ENCODE measurements around the gene RBBP6.
A peak's percentile ranks its signal among the peaks of the same experiment; 100 is the strongest.
"Not testable (repeated sequence)": the region's sequence is repeated elsewhere in the genome, so short reads cannot be mapped to it uniquely, and the experiment has no call there.

RBBP6 gene

DNA sequence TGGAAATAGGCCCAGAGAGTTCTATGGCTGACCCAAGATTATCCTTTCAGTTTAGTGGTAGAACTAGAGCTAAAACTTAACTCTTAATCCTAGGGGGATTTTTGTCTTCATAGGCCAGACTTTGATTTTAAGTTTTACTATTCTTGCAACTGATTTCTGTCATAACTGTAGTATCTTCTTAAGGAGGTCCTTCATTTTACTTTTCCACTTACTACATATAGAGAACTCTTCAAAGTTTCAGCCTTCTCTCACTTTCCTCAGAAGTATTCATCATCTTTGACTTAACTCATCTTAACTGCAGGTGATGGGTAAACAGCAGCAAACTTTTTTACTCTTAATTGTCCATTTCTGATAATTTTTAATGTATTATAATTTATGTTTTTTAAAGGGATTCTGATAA, 23.4 kb downstream of the RBBP6 start:
- DNase-seq (ENCODE audit: low spot score): no peak

DNA sequence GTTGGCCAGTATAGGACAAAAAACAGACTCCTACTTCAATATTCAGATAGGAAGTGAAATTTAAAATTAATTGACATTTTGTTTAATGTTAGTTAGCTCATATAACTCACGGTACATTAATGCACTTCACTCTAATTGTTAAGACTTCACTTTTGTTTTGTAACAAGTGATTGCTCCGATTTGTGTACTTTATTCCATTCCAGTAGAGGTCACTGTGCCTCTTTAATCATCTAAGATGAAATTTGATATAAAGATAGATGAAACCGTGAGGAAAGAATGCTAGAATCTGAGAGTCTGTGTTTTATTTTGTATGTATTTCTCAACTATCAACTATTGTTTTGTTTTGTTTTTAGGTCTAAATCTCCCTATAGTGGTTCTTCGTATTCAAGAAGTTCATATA, 29.0 kb downstream of the RBBP6 start:
- peak; percentile 17 for DNase-seq (ENCODE audit: low spot score)

DNA sequence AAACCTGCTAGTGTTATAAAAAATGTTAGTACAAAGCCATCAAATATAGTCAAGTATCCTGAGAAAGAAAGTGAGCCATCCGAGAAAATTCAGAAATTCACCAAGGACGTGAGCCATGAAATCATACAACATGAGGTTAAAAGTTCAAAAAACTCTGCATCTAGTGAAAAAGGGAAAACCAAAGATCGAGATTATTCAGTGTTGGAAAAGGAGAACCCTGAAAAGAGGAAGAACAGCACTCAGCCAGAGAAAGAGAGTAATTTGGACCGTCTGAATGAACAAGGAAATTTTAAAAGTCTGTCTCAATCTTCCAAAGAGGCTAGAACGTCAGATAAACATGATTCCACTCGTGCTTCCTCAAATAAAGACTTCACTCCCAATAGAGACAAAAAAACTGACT, 31.7 kb downstream of the RBBP6 start:
- DNase-seq (ENCODE audit: low spot score): no peak

DNA sequence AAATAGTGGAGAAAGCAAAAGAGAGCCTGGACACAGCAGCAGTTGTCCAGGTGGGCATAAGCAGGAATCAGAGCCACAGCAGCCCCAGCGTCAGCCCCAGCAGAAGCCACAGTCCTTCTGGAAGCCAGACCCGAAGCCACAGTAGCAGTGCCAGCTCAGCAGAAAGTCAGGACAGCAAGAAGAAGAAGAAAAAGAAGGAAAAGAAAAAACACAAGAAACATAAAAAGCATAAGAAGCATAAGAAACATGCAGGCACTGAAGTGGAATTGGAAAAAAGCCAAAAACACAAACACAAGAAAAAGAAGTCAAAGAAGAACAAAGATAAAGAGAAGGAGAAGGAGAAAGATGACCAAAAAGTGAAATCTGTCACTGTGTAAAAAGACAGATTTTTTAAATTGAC, 32.7 kb downstream of the RBBP6 start:
- no peak for DNase-seq (ENCODE audit: low spot score)

DNA sequence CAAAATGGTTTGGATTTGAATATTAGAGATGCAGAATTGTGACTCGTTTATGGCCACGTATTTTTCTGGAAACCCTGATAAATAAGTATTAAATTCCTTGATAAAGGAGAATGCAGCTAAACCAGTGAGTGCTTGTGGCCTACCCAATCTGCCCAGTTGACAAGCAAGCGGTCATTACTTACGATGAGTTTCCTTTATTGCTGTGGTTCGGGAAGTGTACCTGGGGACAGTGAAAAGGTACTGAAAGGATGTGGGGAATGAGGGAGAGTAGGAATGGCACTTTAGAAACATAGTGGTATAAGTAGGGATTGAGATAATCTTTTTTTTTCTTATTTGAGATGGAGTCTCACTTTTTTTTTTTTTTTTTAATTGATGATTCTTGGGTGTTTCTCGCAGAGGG, 33.8 kb downstream of the RBBP6 start:
- no peak for DNase-seq (ENCODE audit: low spot score)

DNA sequence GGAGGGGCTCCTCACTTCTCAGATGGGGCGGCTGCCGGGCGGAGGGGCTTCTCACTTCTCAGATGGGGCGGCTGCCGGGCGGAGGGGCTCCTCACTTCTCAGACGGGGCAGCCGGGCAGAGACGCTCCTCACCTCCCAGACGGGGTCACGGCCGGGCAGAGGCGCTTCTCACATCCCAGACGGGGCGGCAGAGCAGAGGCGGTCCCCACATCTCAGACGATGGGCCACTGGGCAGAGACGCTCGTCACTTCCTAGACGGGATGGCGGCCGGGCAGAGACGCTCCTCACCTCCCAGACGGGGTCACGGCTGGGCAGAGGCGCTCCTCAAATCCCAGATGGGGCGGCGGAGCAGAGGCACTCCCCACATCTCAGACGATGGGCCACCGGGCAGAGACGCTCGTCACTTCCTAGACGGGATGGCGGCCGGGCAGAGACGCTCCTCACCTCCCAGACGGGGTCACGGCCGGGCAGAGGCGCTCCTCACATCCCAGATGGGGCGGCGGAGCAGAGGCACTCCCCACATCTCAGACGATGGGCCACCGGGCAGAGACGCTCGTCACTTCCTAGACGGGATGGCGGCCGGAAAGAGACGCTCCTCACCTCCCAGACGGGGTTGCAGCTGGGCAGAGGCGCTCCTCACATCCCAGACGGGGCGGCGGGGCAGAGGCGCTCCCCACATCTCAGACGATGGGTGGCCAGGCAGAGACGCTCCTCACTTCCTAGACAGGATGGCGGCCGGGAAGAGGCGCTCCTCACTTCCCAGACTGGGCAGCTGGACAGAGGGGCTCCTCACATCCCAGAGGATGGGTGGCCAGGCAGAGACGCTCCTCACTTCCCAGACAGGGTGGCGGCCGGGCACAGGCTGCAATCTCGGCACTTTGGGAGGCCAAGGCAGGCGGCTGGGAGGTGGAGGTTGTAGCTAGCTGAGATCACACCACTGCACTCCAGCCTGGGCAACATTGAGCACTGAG, 35.4 kb downstream of the RBBP6 start:
- not testable (repeated sequence) for DNase-seq (ENCODE audit: low spot score)

DNA sequence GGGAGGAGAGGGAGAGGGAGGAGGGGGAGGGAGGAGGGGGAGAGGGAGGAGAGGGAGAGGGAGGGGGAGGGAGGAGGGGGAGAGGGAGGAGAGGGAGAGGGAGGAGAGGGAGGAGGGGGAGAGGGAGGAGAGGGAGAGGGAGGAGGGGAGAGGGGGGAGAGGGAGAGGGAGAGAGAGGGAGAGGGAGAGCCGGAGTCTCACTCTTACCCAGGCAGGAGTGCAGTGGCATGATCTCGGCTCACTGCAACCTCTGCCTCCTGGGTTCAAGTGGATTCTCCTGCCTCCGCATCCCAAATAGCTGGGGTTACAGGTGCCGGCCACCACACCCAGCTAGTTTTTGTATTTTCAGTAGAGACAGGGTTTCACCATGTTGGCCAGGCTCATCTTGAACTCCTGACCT, 36.4 kb downstream of the RBBP6 start:
- not testable (repeated sequence) for DNase-seq (ENCODE audit: low spot score)

DNA sequence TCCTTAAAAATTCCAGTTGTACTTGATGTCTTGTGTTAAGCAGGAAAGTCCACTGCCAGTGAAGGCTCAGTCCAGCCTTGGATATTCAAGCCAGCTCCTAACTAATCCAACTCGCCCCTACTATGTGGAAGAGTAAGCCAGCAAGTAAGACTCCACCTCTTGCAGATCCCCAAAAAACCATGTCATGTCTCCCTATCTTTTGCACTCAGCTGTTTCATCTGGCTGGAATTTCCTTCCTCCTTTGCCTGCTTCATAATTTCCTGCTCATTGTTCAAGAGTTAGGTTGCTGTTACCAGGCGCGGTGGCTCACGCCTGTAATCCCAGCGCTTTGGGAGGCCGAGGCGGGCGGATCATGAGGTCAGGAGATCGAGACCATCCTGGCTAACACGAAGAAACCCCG, 37.8 kb downstream of the RBBP6 start:
- DNase-seq (ENCODE audit: low spot score): peak; percentile 65

DNA sequence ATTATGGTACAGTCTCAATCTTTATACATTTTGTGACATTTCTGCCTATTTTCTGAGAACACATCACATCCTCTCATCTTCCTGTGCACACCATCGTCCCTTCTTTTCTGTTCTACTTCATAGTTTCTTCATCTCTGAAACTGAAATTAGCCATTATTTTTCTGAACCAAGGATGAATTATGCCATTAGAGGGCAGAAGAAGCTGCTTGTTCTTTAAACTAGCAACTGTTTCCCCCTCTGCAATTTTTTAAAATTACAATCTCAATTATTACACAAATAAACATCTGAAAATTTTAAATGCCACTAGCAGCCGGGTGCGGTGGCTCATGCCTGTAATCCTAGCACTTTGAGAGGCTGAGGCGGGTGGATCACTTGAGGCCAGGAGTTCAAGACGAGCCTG, 41.3 kb downstream of the RBBP6 start:
- peak; percentile 20 for DNase-seq (ENCODE audit: low spot score)

DNA sequence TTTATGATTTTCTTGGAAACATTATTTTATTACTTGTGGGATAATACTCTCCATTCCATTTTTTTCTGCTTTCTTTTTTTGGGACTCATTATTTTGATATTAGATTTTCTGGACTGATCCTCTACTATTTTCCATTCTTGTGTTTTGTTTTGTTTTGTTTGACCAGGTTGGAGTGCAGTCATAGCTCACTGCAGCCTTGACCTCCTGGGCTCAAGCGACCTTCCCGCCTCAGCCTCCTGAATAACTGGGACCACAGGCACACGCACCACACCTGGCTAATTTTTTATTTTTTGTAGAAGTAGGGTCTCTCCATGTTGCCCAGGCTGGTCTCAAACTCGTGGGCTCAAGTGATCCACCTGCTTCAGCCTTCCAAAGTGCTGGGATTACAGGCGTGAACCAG, 44.1 kb downstream of the RBBP6 start:
- DNase-seq (ENCODE audit: low spot score): no peak

DNA sequence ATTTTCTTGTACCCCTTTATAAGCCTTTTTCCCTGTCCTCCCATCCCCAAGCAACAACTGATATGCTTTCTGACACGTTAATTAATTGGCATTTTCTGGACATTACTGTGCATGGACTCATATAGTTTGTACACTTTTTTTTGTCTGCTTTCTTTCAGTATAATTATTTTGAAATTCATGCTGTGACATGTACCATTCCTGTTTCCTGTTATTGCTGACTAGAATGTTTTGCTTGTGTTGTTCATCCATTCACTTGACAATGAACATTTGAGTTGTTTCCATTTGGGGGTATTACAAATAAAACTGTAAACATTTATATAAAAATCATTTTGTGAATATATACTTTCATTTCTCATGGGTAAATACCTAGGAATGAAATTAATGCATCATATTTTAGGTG, 50.6 kb downstream of the RBBP6 start:
- no peak for DNase-seq (ENCODE audit: low spot score)

DNA sequence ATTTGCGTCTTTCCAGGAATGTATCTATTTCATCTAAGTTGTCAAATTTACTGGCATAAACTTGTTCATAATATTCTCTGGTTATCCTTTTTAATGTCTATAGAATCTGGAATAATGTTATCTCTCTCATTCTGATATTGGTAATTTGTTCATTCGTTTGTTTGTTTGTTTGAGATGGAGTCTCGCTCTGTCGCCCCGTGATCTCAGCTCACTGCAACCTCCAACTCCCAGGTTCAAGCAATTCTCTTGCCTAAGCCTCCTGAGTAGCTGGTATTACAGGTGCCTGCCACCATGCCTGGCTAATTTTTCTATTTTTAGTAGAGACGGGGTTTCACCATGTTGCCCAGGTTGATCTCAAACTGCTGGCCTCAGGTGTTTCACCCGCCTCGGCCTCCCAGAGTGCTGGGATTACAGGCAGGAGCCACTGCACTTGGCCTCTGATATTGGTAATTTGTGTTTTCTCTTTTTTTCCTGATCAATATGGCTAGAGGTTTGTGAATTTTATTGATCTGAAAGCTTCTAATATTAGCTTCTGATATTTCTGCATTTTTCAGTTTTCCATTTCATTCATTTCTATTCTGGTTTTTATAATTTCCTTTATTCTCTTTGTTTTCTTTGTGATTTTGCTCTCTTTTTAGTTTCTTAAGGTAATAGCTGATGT, 59.5 kb downstream of the RBBP6 start:
- no peak for DNase-seq (ENCODE audit: low spot score)

DNA sequence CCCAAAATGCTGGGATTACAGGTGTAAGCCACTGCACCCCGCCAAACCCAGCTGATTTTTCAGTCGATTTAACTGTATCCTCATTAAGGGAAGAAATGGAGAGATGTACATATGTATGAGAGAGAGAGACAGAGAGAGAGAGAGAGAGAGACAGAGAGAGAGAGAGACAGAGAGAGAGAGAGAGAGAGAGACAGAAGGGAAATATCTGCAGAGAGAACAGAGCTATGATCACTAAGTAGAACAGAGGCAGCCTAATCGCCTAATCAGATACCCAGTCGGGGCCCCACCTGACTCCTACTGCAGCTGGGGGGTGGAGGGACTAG, 70.0 kb downstream of the RBBP6 start:
- DNase-seq (ENCODE audit: low spot score): no peak

DNA sequence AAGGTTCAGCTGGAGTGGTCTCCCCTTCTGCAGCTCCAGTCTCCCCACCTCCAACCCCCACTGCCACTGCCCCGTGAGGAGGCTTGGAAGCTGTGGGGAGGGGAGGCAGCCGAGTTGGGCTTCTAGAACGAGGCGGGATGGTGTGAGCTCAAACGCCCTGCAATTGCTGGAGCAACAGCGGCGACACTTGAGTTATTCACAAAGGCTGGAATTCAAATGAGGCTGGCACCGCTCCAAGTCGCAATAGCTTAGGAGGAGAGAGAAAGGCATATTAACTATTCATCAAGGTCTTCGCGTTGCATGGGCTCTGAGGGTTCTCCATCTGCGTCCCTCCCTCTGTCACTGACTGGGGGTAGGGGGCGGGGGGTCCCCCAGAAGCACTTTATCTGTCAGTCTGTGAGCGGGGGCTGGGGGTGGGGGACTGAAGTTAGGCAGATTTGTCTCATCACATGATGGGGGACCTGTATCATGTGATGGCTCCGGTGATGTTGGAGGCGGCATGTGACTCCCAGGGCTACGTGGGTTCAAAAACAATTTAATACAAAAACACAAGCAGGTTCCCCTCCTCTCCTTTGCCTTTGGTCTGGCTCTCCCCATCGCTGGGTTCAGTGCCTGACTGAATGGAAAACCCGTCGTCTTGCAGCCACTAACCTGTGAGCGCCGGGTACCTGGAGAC, 70.5 kb downstream of the RBBP6 start:
- peak; percentile 36 for DNase-seq (ENCODE audit: low spot score)

DNA sequence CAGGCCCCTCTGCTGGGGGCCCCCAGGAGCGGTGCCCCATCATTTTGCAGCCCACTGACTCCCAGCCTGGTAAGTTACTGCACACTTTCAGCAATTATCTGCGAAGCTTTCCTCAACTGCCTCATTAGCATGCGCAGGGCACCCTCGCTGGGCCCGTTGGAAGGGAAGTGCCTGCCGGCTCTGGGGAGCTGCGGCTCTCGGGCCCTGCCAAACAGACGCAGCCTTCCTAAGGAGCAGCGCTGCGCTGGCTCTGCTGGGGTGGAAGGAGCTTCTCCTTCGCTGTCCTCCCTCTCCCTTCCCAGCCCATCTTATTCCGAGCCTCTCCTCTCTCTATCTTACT, 71.0 kb downstream of the RBBP6 start:
- DNase-seq (ENCODE audit: low spot score): no peak

DNA sequence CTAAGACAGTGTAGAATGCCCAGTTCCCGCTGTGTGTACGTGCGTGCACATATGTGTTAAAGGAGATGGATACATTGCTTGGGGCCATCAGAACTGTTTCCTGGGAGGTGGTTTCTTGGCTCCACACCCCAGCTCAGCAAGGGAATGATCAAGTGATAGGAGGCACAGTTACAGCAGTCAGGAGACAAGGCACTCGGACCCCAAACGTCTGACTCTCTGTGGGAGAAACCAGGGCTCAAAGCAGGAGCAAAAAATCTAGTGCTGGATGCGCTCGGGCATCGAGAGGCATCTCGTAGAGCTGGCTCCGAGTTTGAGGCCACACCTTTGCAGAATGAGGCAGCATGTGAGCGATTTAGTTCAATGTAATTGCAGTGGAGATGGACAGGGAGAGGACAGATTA, 71.9 kb downstream of the RBBP6 start:
- DNase-seq (ENCODE audit: low spot score): no peak

DNA sequence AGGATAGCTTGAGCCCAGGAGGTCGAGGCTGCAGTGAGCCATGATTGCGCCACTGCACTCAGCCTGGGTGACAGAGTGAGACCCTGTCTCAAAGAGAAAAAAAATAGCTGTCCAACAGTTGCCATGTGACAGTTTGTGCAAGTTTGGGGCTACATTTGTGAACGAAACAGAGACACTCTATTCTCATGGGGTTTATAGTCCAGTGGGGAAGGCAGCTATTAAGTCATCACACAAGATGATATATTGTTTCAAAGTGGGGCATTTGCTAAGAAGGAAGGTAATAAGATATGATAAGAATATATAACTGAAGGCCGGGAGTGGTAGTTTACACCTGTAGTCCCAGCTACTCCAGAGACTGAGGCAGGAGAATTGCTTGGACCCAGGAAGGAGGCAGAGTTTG, 73.3 kb downstream of the RBBP6 start:
- DNase-seq (ENCODE audit: low spot score): no peak

DNA sequence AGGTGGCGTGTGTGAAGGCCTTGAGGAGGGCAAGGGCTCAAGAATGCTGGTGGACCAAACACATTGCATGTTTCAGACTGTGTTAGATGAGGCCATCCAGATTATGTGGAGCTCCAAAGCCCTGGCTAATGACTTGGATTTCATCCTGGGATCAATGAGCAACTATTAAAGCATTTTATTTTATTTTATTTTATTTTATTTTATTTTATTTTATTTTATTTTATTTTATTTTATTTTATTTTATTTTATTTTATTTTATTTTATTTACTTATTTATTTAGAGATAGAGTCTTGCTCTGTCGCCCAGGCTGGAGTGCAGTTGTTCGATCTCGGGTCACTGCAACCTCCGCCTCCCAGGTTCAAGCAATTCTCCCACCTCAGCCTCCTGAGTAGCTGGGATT, 73.9 kb downstream of the RBBP6 start:
- DNase-seq (ENCODE audit: low spot score): not testable (repeated sequence)

DNA sequence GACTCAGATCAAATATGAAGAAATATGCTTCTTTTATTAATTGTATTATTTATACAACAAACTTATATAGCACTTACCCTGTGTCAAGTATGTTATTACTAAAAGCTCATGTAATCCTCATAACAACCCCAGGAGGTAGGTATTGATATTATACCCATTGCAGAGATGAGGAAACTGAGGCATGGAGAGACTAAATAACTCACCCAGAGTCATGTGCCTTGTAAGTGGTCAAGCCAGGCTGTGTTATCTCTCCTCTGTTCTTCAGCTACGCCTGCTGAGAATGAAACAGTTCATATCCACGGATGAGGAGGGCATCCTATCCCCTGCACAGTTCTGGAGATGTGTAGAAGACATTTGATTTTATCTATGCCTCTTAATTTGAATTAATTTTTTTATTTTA, 78.1 kb downstream of the RBBP6 start:
- no peak for DNase-seq (ENCODE audit: low spot score)
